SIG-M5 treated with dmso at 0.1 percent for 504 hours (cell line): Measurements from ENCODE around the gene PKP1.
A peak's percentile ranks its signal among the peaks of the same experiment; 100 is the strongest.
"Not testable (repeated sequence)": the region's sequence is repeated elsewhere in the genome, so short reads cannot be mapped to it uniquely, and the experiment has no call there.

Experiments
- DNase-seq: peaks from one replicate; lab custom pipeline; 2025; ENCODE audit not compliant: unreplicated experiment; lab: John Stamatoyannopoulos, UW

Gene PKP1, protein sequence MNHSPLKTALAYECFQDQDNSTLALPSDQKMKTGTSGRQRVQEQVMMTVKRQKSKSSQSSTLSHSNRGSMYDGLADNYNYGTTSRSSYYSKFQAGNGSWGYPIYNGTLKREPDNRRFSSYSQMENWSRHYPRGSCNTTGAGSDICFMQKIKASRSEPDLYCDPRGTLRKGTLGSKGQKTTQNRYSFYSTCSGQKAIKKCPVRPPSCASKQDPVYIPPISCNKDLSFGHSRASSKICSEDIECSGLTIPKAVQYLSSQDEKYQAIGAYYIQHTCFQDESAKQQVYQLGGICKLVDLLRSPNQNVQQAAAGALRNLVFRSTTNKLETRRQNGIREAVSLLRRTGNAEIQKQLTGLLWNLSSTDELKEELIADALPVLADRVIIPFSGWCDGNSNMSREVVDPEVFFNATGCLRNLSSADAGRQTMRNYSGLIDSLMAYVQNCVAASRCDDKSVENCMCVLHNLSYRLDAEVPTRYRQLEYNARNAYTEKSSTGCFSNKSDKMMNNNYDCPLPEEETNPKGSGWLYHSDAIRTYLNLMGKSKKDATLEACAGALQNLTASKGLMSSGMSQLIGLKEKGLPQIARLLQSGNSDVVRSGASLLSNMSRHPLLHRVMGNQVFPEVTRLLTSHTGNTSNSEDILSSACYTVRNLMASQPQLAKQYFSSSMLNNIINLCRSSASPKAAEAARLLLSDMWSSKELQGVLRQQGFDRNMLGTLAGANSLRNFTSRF

DNA sequence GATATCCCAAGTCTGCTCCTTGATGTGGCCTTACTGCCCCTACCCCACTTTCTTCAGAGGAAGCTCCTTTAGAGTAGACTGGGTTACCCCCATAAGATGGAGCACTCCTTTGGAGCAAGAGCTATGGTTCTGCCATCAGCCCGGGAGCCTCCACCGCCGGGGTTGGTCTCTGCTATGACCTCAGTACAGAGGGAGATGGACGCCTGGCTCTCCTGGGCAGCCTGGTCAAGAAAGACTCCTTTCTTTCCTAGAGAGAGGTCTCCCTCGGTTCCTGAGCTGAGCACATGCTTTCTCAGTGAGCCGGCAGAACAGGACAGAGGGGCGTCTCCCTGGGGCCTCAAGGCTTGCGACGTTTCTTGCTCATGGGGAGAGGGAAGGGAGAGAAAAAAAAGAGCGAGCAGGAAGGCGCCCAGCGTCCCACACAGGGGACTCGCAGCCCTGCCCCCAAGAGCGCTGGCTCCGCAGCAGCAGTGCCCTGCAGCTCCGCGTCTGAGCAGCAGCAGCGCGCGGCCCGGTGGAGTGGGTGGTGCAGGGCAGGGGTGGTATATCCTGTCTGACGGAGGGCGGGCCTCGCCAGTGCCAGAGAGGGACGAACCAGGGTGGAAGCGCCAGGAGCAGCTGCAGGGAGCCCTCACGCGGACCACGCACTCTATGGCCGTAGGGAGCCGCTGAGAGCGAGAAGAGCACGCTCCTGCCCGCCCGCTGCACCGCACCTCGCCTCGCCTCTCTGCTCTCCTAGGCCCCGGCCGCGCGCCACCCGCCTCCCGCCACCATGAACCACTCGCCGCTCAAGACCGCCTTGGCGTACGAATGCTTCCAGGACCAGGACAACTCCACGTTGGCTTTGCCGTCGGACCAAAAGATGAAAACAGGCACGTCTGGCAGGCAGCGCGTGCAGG, at the start of gene PKP1:
TSS of gene PKP1 (plus strand) at position 576 of the 899 bp plus-strand sequence. CDS start at position 773, 197 bp downstream.
- peak; percentile 14 for DNase-seq

GRCh38 chr1:201239646-201240045, 43.7 kb upstream of the PKP1 start:
- DNase-seq, result not testable (repeated sequence)

GRCh38 chr1:201240171-201240570, 43.1 kb upstream of the PKP1 start:
- no peak for DNase-seq

DNA sequence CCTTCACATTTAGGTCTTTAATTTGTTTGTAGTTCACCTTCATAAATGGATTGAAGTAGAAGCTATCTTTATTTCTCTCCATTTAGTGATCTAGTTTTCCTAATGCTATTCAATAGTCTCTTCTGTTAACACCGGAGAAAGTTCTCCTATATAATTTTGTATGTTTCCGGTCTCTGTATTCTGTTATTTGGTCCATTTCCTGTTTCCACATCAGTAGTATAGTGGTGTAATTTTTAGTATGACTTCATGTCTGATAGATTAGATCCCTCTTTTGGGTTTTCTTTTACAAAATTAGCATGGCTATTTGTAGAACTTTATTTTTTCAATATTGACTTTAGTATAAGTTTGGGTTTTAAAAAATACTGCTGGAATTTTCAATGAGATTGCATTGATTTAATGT, 41.6 kb upstream of the PKP1 start:
- DNase-seq, result peak; percentile 20

DNA sequence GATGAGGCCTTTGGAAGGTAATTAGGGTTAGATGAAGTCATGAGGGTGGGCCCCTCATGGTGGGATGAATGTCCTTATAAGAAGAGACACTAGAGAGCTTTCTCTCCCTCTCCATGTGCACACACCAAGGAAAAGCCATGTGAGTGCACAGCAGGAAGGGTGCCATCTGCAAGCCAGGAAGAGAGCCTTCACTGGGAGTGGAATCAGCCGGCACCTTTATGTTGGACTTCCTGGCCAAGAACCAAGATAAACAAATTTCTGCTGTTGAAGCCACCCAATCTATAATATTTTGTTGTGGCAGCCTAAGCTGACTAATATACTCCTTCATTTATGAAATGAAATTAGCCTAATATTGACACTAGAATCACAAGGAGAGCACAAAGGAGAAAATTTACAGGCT, 38.2 kb upstream of the PKP1 start:
- DNase-seq, result no peak

DNA sequence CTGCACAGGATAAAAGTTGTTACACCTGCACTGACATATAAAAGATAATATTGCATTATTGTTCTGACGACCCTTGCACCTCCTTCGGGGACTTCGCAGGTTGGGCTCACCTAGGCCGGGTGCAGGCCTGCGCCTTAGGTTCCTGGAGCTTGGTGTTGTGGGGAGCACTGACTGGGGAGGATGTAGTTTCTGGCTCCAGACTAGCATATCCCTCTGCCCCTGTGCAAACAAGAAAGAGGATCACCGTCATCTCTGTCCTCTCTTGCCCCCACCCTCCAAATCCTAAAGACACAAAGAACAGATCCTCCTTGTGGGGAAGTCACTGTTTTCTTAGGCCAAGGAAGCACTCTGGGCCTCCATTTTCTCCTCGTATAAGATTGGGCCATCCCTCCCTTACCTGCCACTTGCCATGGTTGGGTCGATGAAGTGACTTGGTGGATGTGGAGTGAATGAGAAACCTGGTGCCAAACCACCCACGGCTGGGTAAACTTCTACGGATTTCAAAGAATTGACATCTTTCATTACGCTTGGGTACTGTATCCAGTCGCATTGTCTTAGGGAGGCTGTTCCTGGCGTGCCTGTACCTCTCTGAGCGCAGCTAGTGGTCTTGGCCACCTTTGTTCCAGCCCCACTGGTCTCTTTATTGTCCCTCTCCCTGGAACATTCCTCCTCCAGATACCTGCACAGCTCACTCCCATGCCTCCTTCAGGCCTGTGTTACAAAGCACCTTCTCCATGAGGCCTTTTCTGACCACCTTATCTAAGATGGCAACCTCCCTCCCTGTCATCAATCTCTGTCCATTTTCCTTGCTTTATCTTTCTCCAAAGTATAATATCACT, 34.4 kb upstream of the PKP1 start:
- DNase-seq, result no peak

DNA sequence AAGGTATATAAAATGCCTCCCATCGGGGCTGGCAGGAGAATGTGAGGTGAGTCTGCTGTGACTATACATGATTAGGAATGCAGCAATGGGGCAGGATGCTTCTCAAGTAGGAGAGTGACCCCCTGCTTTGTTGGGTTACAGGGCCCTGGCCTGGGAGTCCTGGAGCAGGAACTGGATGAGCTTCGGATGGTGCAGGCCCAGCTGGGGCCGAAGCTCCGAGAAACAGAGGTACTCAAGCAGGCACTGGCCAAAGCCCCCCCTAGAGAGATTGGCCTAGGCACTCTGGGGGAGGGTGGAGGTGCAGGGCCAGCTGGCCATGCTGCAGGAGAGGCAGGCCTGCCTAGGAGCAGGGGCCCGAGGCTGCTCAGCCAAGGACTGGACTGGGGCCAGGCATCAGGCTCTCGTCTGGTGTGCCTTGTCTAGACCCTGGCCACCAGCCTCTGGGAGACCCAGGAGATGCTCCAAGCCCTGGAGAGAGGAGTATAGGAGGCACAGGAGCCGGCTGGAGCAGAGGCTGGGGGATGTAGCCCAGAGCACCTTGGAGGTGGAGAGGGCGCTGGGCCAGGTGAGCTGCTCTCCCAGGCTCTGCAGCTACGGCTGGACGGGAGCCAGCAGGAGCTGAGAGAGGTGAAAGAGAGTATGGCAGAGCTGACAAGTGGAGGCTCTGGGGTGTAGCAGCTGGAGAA, 32.8 kb upstream of the PKP1 start:
- no peak for DNase-seq

GRCh38 chr1:201251411-201251810, 31.9 kb upstream of the PKP1 start:
- DNase-seq, result no peak

- DNase-seq, result no peak
These were observed 31.4 kb upstream of the PKP1 start for GRCh38 chr1:201251851-201252430.

GRCh38 chr1:201252944-201253371, 30.3 kb upstream of the PKP1 start:
- DNase-seq, result no peak

DNA sequence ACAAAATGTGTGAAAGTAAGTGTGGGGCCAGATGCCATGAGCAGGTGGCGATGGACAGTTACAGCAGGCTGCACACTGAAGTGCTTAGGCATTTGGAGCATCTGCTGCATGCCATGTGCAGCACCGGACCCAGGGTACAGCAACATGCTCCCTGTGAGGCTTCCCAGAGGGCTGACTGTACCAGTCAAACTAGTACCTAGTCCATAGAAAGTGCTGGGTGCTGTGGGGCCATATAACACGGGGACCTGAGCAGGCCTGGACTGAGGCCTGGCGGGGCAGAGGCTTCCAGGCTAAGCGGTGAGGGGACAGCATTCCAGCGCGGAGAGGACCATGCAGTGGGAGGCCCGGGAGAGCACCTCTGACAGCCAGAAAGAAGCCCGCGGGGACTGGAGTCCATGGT, 29.9 kb upstream of the PKP1 start:
- DNase-seq, result no peak

DNA sequence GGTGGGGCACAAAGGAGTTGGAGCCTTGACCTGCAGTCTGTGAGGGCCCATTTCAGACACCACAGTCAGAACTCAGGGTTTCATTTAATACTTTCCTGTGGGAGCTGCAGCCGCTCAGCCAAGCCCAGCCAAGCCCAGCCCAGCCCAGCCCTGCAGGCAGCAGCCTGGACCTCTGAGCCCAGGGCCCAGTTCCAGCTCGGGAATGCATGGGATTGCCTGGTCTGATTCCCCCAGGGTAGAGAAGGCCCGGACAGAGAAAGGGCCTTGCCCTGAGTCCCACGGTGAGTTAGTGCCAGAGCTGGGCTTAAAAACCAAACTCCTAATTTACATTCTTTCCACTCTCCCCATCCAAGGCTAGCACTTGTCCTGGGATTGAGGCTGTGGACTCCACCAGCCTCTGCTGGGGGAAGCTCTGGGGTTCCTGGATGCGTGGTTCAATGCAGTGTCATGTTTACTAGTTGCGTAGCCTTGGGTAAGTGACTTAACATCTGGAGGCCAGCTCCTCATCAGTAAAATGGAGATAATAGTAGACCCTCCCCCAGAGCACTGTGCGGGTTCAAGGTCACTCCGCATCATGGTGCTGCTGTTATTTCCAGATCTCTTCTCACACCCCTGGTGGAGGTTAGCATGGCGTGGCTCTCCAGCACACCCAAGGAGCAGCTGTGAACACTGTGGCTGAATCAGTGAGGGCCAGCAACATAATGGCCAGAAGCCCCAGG, 29.2 kb upstream of the PKP1 start:
- no peak for DNase-seq

- peak; percentile 19 for DNase-seq
These were observed 28.5 kb upstream of the PKP1 start for GRCh38 chr1:201254625-201255478.

DNA sequence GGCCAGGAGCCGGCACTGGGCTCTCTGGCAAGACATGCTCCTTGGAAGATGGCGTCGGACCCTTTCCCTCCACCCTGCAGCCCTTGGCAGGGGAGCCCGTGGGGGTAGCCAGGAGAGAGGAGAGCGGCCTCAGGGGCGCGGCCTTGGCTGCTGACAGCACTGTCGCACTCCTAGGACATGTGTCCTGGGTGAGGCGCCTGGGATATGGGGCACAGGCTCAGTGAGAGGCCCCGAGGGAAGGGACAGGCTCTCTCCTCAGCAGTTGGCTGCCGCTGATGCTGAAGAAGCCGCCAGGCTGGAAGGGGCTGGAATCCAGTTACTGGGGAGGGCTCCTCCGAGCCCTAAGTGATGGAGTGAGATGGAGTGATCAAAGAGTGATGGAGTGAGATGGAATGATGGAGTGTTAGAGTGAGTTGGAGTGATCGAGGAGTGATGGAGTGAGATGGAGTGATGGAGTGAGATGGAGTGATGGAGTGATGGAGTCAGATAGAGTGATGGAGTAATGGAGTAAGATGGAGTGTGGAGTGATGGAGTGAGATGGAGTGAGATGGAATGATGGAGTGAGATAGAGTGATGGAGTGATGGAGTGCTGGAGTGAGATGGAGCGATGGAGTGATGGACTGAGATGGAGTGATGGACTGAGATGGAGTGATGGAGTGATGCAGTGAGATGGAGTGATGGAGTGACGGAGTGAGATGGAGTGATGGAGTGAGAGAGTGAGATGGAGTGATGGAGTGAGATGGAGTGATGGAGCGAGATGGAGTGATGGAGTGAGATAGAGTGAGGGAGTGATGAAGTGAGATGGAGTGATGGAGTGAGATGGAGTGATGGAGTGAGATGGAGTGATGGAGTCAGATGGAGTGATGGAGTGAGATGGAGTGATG, 27.6 kb upstream of the PKP1 start:
- DNase-seq, result no peak

- not testable (repeated sequence) for DNase-seq
These were observed 25.2 kb upstream of the PKP1 start for GRCh38 chr1:201258132-201258531.

- DNase-seq, result no peak
These were observed 24.5 kb upstream of the PKP1 start for GRCh38 chr1:201258763-201259230.
